ENCODE measurements around the gene VPS25. TPM values are rescaled to one million over a fixed set of nuclear protein-coding genes. Genes with fewer than 3 reads are reported as not detected.

VPS25 gene
- total RNA-seq, 4 donors from 2014 or later: 34.5 to 43.9 (median 38.0) TPM

DNA sequence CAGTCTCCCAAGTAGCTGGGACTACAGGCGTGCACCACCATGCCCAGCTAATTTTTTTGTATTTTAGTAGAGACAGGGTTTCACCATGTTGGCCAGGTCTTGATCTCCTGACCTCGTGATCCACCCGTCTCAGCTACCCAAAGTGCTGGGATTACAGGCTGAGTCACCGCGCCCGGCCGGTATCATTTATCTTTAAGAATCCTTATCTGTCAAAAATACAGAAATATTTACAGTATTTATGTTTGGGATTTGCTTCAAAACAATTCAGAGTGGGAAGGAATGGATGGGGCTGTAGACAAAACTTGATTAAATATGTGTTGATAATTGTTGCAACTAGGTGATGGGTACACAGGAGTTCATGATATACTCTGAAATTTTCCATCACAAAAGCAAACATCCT is 47.9 kb downstream of the VPS25 start:
- Histone ChIP-seq H3K27me3 (no peaks in the 10 kb centered on the region), H3K4me1 (peaks cover 14 to 27% (median 24%) of the 10 kb centered on the region in 4 donors), H3K9me3 (no peaks in the 10 kb centered on the region), H3K4me3 (no peak overlapping the region), H3K27ac (replicated peaks in 1 of 4) (no peak overlapping the region), H3K36me3 (peaks cover 30 to 62% (median 59%) of the 10 kb centered on the region in 4 donors)
- no peak for DNase-seq (ENCODE audit: extremely low spot score)
- TF ChIP-seq, protein P1, sequence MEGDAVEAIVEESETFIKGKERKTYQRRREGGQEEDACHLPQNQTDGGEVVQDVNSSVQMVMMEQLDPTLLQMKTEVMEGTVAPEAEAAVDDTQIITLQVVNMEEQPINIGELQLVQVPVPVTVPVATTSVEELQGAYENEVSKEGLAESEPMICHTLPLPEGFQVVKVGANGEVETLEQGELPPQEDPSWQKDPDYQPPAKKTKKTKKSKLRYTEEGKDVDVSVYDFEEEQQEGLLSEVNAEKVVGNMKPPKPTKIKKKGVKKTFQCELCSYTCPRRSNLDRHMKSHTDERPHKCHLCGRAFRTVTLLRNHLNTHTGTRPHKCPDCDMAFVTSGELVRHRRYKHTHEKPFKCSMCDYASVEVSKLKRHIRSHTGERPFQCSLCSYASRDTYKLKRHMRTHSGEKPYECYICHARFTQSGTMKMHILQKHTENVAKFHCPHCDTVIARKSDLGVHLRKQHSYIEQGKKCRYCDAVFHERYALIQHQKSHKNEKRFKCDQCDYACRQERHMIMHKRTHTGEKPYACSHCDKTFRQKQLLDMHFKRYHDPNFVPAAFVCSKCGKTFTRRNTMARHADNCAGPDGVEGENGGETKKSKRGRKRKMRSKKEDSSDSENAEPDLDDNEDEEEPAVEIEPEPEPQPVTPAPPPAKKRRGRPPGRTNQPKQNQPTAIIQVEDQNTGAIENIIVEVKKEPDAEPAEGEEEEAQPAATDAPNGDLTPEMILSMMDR (IDR thresholded peaks at IDR 0.05): no peak
- TF ChIP-seq POLR2A (IDR thresholded peaks at IDR 0.05; ENCODE audit: low read depth) (no peak), POLR2AphosphoS5 (IDR thresholded peaks at IDR 0.05) (no peak), EP300 (IDR thresholded peaks at IDR 0.05) (no peak)
- WGBS: 94% methylated on average over 7 of the region's 7 CpGs
- intact Hi-C loops (cut with DNase I): loop anchor here (5.0 kb wide), 2 partner anchors 39 to 99 kb away; partner anchors contain the start of gene WNK4

GRCh38 chr17:42827472-42827871 is 54.2 kb downstream of the VPS25 start:
- DNase-seq (ENCODE audit: extremely low spot score): no peak
- no peaks in the 10 kb centered on the region for H3K27me3 ChIP-seq
- TF ChIP-seq EP300 (IDR thresholded peaks at IDR 0.05) (no peak), POLR2AphosphoS5 (IDR thresholded peaks at IDR 0.05) (no peak), POLR2A (IDR thresholded peaks at IDR 0.05; ENCODE audit: low read depth) (no peak)
- TF ChIP-seq, protein P1 (IDR thresholded peaks at IDR 0.05): no peak
- no peaks in the 10 kb centered on the region for H3K36me3 ChIP-seq
- H3K9me3 ChIP-seq: no peaks in the 10 kb centered on the region
- H3K4me1 ChIP-seq: peaks cover 17 to 27% (median 18%) of the 10 kb centered on the region in 4 donors
- intact Hi-C loops (cut with DNase I): no loop called here
- 100% methylated on average over 1 of the region's 1 CpG for WGBS
- H3K27ac ChIP-seq (replicated peaks in 1 of 4): no peak overlapping the region
- no peak overlapping the region for H3K4me3 ChIP-seq

Small RNAs within 50 kb of the gene (small RNA-seq; reads per million reads assigned to genes)
- gene HMGN2P15 (0 reads per million in 3 donors), gene MIR6781 (0 reads per million in 3 donors)

Other genes with a start within 250 kb of the VPS25 start
- 10 to 100 TPM; 27.8 to 36.6 (median 31.8) TPM for gene NAGLU, start 237.2 kb upstream of the VPS25 start, total RNA-seq
- gene HSD17B1, start 220.5 kb upstream of the VPS25 start, total RNA-seq: 1 to 10 TPM in 1 of 4 donors, under 1 TPM in 3; 0.13 to 2.5 (median 0.62) TPM
- 10 to 100 TPM; 13.4 to 27.5 (median 22.4) TPM for gene COASY, start 211.3 kb upstream of the VPS25 start, total RNA-seq
- 10 to 100 TPM; 24.9 to 34.5 (median 29.3) TPM for gene MLX, start 206.3 kb upstream of the VPS25 start, total RNA-seq
- 1 to 10 TPM; 2.2 to 5.0 (median 4.2) TPM for gene PSMC3IP, start 195.7 kb upstream of the VPS25 start, total RNA-seq
- gene RETREG3, start 164.1 kb upstream of the VPS25 start, total RNA-seq: 10 to 100 TPM; 42.7 to 93.3 (median 57.0) TPM
- gene TUBG1, start 163.8 kb upstream of the VPS25 start, total RNA-seq: 10 to 100 TPM; 30.6 to 89.0 (median 55.0) TPM
- 10 to 100 TPM; 25.3 to 40.2 (median 38.1) TPM for gene TUBG2, start 114.2 kb upstream of the VPS25 start, total RNA-seq
- gene PLEKHH3, start 96.5 kb upstream of the VPS25 start, total RNA-seq: 10 to 100 TPM; 20.3 to 41.2 (median 27.3) TPM
- gene CCR10, start 91.6 kb upstream of the VPS25 start, total RNA-seq: 1 to 10 TPM; 2.9 to 8.4 (median 3.7) TPM
- 10 to 100 TPM in 1 of 4 donors, 1 to 10 TPM in 3; 4.7 to 13.2 (median 6.2) TPM for gene CNTNAP1, start 90.9 kb upstream of the VPS25 start, total RNA-seq
- gene EZH1, start 28.4 kb upstream of the VPS25 start, total RNA-seq: 10 to 100 TPM; 40.6 to 68.2 (median 54.6) TPM
- gene RAMP2, start 12.2 kb upstream of the VPS25 start, total RNA-seq: 10 to 100 TPM; 19.5 to 45.2 (median 34.2) TPM
- 1 to 10 TPM in 3 of 4 donors, under 1 TPM in 1; 0.50 to 2.9 (median 2.1) TPM for gene WNK4, start 7.2 kb downstream of the VPS25 start, total RNA-seq
- gene COA3, start 25.3 kb downstream of the VPS25 start, total RNA-seq: 10 to 100 TPM; 65.9 to 74.6 (median 68.3) TPM
- gene CNTD1, start 25.4 kb downstream of the VPS25 start, total RNA-seq: 1 to 10 TPM in 1 of 4 donors, under 1 TPM in 2, not detected in 1; 0.50 to 3.9 (median 0.57) TPM
- gene BECN1, start 50.8 kb downstream of the VPS25 start, total RNA-seq: 100 to 1,000 TPM; 165 to 293 (median 237) TPM
- 10 to 100 TPM; 68.9 to 91.5 (median 77.2) TPM for gene PSME3, start 59.9 kb downstream of the VPS25 start, total RNA-seq
- 1 to 10 TPM in 3 of 4 donors, under 1 TPM in 1; 0.66 to 2.0 (median 1.4) TPM for gene AOC2, start 71.1 kb downstream of the VPS25 start, total RNA-seq
- gene AOC3, start 77.8 kb downstream of the VPS25 start, total RNA-seq: 100 to 1,000 TPM in 3 of 4 donors, 10 to 100 TPM in 1; 89.0 to 242 (median 118) TPM
- gene G6PC1, start 127.3 kb downstream of the VPS25 start, total RNA-seq: under 1 TPM in 1 of 4 donors, not detected in 3; 0.06 TPM
- gene AARSD1, start 191.0 kb downstream of the VPS25 start, total RNA-seq: 10 to 100 TPM; 21.9 to 35.7 (median 26.8) TPM
- gene PTGES3L, start 206.6 kb downstream of the VPS25 start, total RNA-seq: 10 to 100 TPM in 3 of 4 donors, 1 to 10 TPM in 1; 7.8 to 18.3 (median 13.1) TPM
- gene RUNDC1, start 207.1 kb downstream of the VPS25 start, total RNA-seq: 10 to 100 TPM; 13.3 to 19.1 (median 16.5) TPM
- 1,000 to 10,000 TPM; 1,126 to 2,755 (median 1,417) TPM for gene RPL27, start 225.0 kb downstream of the VPS25 start, total RNA-seq
- gene IFI35, start 233.3 kb downstream of the VPS25 start, total RNA-seq: 10 to 100 TPM; 21.2 to 36.1 (median 28.8) TPM
- gene VAT1, start 248.9 kb downstream of the VPS25 start, total RNA-seq: 100 to 1,000 TPM; 106 to 190 (median 139) TPM